SW480 (cell line): ENCODE results near the gene DOK5.
A peak's percentile ranks its signal among the peaks of the same experiment; 100 is the strongest.
"Not testable (repeated sequence)": the region's sequence is repeated elsewhere in the genome, so short reads cannot be mapped to it uniquely, and the experiment has no call there.

Experiments used
- DNase-seq: peaks from one replicate; pipeline ENCODE4 v3.0.0-alpha.2; 2016; ENCODE audit warnings: low spot score

Gene DOK5

DNA sequence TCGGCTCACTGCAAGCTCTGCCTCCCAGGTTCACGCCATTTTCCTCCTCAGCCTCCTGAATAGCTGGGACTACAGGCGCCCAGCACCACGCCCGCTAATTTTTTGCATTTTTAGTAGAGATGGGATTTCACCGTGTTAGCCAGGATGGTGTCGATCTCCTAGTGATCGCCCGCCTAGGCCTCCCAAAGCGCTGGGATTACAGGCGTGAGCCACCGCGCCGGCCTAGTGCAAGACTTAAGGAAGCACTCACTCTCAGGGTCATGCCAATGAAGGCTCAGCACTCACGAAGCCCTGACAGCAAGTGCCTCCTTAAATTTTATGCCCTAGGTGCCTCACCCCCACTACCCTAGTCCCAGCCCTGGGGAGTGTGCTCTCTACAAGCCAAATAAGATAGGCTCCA lies 4.7 kb upstream of the DOK5 start:
- DNase-seq = no peak

DNA sequence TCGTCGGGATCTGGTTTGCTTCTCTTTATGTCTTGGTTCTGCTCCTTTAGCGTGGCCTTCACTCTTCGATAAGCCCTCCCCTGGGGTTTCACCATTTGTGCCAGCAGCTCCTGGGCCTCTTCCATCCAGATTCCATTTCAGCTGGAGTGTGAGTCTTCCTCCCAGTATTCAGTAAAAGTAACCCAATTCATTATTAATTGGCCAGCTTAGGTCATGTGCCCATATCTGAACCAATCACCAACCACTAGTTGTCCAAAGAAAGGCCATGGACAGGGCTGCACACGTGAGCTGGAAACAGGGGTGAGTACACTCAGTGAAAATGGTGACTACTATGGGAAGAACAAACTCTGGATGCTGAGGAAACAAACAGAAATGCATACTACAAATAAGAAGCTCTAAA lies 2.8 kb upstream of the DOK5 start:
- DNase-seq = no peak

DNA sequence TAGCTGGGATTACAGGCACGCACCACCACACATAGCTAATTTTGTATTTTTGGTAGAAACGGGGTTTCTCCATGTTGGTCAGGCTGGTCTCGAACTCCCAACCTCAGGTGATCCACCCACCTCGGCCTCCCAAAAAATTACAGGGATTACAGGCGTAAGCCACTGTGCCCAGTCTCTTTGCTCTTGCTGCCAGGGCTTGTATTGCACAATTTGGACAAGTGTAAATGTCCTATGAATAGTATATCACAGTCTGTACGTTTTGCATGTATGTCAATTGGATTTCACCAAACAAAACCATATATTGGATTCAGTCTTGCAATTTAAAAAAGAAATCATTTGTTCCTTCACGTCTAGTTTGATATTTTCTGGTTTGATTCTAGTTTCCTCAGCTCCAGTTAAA lies 2.1 kb upstream of the DOK5 start:
- no peak for DNase-seq

DNA sequence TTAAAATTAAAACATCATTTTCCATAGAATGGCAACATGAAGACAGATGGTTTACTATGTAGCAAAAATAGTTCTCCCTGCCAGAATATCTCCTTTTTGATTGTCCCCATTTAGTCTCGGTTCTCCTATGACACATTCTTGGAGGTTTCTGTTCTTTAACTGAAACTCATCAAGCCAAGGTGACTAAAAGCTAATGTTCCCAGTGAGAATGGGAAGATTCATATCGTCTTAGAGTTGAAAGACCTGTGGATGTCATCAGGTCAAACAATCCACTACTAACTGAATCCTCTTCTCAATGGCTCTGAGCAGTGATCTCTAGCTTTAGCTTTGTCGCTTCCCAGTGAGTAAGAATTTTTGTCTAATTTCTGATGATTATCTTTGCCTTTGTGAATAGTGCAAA lies 1.3 kb upstream of the DOK5 start:
- no peak for DNase-seq

DNA sequence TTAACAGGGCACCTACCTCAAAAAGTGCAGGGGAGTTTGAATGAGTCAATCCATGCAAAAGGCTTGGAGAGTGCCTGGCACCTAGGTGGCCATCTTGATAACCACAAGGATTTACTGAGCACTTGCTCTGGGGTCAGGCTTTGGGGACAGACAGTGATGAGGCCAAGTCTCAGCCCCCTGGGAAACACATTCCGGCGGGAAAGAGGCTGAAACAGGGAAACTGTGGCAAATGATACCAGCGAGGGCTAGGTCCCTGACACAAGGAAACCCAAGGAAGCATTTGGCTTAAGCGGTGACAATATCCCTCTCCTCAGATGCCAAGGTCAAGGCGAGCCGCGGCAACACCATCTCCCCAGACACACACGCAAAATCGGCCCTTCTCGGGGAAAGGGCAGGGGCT lies 527 bp upstream of the DOK5 start:
- no peak for DNase-seq

DNA sequence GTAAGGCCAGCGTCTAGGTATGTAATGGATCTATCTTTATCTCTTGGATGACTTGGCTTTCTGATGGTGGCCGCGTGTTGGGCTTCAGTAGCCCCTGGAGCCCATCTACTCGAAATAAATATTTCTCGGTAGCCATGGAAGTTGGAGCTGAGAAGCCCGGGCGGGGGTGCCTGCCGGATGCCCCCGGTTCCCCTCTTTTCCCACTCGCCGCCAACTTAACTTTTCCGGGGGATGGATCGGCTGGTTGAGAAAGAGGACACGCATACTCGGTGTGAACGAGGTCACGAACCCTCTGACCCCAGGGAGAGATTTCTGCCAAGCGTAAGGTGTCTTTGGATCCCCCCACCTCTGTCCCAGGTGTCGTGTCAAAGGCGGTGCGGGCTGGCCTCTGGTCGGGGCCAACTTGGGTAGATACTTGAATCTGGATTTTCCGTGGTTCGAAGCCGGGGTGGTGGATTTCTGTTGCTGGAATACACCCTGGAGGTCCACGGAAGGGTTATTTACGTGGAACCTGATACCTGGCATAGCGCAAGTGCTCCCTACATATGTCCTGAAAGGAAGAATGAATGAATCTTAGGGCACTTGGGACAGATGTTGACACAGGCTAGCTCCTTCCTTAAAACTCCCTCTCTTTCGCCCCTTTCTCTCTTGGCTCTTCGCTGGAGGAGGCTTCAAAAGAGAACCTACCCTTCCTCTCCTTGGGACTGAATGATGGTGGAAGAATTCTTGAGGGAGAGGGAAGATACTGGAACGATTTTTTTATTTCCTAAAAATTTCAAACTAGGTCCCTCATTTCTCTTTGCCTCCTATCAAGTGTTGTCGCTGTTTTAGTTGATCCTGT lies 996 bp downstream of the DOK5 start:
- no peak for DNase-seq

DNA sequence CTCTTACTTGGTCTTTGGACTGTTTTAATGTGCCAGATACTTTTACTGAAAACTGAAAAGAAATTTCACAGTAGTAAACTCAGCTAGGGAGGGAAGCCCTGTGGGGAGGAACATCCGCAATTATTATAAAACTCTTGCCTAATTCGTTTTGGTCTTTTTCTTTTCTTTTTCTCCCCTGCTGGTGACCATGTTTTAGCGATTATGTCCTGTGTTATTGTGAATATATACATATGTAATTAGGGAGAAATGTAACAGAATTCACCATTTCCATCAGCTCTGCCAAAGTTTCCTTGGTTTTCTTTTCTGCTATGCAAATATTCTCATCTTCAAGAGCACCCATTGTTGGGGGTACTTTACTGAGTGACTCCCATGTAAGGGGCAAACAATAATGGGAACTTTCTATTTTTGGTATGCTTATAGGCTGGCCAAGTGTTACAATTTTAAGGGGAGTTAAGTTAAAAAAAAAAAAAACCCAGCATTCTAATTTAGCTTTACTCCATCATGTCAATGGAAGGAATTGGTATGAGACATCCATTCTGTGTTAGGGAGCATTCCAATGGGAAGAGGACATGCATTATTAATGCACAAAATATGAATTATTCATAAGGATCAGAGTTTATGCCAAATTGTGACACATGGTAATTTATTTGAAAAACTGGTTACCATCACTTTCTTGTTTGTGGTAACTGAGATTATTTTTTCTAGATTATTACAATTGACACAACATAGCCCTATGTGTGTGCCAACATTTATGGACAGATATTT lies 2.0 kb downstream of the DOK5 start:
- no peak for DNase-seq

DNA sequence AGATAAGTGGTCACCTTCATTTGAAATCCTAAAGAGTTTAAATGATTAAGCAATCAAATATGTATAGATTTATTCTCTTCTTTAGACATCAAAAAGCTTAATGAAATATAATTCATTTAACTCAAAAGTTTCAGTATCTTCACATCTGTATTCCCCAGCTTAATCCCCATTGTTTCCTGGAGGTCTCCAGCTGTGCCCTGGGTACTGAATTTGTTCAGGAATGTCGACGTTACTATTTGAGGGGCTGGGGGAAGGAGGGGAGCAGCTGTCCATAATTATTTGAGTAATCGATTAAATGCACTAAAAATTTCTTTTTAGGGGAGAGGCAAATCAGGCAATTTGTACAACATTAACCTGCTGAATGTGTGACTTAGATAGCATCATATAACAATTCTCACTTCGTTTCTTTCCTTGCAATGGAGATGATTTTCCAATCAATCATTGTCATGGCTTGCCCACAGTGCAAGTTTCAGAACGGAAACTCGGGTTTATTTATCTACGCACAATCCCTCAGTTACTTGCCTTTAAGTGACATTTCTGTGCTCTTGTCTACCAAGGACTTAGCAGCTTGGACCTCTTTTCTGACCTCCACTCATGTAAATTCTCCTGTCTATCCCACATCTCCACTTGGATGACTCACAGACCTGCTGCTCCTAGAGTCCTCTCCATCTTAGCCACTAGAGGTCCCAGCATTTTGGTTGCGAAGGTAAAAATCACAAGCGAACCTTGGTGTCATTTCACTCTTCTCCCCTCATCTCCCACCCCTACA lies 3.9 kb downstream of the DOK5 start:
- DNase-seq = peak; percentile 51

DNA sequence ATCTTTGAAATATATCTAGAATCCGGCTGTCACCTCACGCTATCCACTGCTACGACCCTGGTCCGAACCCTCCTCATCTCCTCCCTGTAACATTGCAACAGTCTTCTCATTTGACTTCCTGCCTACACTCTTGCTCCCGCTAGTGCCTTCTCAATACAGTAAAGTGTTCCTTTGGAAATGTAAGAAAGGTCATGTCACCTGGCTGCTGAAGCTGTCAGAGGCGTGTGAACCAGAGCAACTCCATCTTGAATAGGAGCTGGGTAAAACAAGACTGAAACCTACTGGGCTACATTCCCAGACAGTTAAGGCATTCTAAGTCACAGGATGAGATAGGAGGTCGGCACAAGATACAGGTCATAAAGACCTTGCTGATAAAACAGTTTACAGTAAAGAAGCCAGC lies 4.5 kb downstream of the DOK5 start:
- DNase-seq = not testable (repeated sequence)

DNA sequence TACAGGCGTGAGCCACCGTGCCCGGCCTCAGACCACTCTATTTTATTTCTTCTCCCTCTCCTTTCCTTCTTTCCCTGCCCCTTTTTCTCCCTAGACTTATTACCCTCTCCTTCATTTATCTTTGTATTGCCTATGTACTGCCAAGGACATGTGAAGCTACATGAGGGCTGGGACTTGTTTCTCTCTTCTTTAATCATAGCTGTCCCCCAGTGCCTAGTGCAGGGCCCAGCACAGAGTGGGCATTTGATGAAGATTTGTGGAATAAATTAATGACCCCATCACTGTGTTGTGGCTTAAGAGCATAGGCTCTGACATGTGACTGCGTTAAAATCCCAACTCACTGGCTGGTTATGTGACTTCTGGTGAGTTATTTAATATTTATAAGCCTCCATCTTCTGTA lies 6.0 kb downstream of the DOK5 start:
- no peak for DNase-seq

DNA sequence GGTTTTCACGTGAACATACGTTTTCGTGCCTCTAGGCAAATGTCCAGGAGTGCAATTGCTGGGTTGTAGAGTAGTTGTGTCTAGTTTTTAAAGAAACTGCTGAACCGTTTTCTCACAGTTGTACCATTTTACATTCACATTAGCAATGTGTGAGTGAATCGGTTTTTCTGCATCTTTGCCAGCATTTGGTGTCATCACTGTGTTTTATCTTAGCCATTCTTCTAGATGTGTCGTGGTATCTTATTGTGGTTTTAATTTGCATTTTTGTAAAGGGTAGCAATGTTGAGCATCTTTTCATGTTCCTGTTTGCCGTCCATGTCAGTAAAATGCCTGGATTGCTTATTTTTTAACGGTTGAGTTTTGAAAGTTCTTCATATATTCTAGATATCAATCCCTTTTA lies 10.2 kb downstream of the DOK5 start:
- no peak for DNase-seq

DNA sequence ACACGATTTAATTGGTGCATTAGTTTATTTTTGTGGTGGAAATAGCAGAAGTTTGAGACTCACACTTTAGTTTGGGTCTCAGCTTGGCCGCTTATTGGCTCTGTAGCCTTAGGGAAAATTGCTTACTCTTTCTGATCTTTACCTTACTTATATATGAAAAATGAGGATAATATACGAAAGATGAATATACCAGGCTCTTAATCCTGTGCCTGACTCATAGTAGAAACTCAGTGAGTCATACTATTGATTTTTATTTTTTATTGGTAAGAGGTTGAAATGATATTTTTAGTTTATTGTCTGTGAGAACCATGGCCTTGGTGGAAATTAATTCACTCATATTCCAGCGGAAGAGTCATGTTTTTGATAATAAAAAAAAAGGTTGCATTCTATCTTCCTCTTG lies 11.2 kb downstream of the DOK5 start:
- no peak for DNase-seq

DNA sequence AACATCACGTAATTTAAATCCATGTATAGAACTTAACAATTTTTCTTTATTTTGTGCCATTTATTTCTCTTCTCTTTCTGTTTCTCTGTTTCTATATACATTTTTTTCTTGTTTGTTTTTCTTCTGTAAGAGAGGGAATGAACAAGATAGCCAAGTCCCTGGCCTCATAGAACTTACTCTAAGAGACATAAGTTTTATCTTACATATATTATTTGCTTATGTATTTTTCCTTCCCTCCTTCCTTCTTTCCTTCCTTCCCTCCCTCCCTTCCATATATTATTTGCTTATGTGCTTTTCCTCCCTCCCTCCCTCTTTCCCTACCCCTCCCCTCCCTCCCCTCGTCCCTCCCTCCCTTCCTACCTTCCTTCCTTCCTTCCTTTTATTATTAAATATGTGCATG lies 13.0 kb downstream of the DOK5 start:
- no peak for DNase-seq

DNA sequence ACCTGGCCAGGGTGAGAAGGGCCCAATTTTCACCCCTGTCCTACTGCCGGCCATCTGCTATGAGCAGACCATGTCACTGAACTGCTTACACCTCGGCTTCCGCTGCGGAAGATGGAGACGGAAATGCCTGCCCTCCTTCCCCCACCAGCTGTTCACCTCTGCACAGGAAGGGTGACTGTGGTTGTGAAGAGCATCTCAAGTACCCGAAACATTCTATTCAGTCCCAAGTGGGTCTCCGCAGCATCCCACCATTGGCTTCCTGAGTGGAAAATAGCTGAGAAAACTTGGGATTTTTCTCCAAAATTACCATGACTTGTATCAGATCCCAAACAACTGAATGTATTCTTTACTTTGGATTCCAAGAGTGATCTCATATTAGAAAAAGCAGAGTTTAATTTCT lies 16.1 kb downstream of the DOK5 start:
- DNase-seq = no peak

DNA sequence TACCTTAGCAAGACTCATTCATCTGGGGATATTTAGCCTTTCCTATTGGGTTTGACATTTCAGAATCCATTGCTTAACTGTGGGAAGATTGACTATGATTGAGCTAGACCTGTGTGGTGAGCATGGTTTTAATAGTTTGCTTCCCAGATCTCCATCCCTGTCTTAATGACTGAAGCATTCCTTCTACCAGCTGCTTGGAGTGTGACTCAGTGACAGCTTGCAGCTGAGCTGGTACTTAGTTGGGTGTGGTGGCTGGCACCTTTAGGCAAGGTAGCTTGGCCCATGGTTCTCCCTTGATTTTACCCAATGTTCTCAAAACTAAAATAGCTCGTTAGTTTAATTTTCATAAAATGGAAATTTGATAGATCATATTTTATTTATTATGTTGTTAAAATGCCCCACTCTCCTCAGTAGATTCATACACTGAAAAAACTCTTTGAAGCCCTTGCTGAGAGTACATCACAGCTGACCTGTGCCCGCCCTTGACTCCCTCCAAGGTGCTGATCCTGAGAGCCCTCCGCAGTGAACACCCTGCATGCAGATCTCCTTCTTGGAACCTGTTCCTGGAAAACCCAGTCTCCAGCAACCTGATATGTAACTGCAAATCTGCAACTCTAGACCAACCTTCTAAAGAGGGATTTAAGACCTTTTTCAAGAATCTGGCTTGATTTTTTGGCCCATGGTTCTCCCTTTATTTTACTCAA lies 19.1 kb downstream of the DOK5 start:
- no peak for DNase-seq

DNA sequence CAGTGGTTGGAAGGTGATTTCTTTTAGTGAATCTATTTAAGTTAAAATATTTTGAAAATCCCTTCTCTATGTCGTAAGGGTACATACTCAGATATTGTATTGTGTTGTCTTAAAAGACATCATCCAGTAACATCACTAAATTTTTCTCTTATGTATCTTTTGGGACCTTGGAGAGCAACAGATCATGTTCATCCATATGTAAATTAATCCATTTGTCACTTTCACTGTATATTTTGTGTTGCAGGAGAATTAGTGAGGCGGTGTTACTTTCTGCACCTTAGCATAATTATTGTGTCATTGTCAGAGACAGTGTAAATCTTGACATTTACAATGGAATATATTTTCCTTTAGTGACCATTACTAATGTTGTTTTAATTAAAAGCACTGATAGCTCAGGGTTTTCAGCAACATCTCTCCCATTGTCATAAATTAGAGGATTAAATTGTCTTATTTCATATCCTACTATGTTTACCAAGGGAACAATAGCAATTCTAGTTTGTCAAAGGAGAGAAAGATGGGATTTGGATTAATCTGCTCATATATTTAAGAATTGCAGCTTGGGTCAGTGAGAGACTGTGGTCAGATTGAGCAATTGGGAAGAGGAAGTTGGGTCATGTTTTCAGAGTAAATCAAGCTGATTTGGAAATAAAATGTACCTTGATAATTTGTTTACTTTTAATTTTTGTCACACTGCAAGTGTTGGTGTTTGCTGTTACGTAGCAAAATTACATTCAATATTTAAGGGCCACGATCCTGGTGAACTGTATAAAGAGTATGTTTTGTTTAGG lies 22.7 kb downstream of the DOK5 start:
- no peak for DNase-seq

DNA sequence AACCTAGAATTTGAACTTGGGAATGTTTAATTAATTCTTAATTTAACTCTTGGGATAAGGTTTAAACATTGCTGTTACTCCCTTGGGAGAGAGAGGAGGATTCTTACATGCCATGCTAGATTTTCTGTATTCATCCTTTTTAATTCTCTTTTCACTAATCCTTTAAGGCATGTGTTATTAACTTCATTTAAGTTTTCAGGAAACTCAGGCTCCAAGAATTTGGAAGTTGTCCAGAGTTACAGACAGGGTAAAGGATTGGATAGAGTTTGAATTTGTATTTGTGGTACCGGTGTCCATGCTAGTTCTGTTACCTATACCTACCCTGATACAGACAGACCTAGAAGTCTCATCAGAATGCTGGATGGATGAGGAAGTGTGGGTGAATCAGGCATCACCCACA lies 23.7 kb downstream of the DOK5 start:
- DNase-seq = no peak

DNA sequence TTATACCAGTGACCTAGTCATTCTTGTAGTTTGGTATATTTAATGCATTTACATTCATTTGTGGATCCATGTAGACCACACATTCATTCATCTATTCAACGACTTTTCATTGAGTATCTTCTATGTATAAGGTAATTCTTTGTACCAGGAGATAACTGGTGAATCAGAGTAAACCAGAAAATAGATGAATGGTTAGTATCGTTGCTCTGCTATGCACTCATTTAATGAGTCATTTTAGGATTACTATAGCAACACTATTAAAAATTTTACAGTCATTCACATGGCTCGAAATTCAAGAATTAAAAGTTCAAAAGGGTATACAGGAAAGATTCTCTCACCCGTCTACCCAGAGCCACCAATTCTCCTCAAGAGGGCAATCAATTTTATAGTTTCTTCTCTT lies 26.8 kb downstream of the DOK5 start:
- no peak for DNase-seq

DNA sequence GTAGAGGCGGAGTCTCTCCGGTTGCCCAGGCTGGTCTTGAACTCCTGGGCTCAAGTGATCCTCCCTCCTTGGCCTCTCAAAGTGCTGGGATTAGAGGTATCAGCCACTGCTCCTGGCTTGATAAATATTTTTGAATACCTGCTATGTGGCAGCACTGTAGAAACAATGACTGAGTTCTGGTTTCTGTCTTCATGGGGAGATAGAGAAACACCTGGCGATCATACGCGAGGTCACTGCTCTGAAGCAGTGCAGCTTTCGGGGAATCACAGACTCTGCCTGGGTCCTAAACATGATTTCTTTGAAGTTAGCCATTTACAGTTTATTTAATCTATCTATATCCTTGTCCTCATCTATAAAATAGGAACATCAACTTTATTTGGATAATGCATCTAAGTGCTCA lies 31.2 kb downstream of the DOK5 start:
- DNase-seq = no peak

DNA sequence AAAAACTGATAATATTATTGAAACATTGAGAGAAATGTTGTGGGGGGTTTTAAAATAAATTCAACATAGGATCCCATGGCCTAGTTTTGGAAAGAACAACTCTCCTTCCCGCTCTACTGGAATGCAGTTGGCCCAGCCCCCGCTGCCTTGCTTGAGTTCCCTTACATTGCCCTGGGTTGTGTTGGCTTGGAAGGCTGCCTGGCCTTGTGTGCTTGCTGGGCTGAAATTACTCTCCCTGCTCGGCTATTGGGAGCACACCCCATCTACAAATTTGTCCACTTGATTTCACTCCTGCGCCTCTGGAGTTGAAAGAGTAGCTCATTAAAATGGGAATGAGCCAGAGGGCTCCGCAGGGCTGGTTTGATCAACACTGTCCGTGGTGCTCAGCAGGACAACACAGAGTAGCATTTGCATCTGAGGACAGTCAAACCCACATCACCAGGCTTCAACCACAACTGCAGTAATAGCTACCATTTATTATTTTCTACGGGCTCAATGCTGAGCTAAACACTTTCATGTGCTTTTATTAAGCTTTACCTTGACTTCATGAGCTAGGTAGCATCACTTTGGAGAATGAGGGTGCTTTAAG lies 35.2 kb downstream of the DOK5 start:
- DNase-seq = no peak

DNA sequence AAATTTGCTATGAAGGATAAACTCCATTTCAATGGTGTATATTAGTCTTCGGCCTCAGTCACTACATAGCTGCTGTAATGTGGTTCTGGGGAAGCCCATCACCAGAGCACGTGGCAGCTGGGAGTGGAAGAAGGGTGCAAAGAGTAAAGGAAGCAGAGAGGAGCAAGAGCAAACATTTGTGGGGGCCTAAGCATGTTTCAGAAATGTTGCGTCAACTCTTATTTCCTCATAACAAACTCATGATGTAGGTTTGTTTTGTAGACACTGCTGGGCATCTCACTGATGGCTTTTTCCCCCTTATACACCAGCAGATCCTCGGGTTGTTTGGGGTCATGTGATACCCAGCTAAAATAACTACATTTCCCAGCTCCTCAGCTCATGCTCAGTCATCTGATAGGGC lies 37.3 kb downstream of the DOK5 start:
- DNase-seq = no peak
